Breast epithelium (tissue), 4 donors: Measurements from ENCODE around the gene SPATA22. TPM values are rescaled to one million over a fixed set of nuclear protein-coding genes. Genes with fewer than 3 reads are reported as not detected.
A peak's percentile ranks its signal among the peaks of the same experiment; 100 is the strongest.
"Not testable (repeated sequence)": the region's sequence is repeated elsewhere in the genome, so short reads cannot be mapped to it uniquely, and the experiment has no call there.

Source experiments
- DNase-seq, 2 donors: peaks; one replicate each; pipeline ENCODE4 v3.0.0-alpha.2; 2019; ENCODE audit warnings: low spot score in 2 of 2
- H3K27ac ChIP-seq, 2 donors: fragments of 200-600 bp; sonication (generic) in 1 of 2; one replicate each; pipeline ENCODE4 v1.5.1; 2016 to 2019; ENCODE audit warnings: mild to moderate bottlenecking in 1 of 2
- H3K27me3 ChIP-seq, 2 donors: fragments of 200-600 bp; sonication (generic) in 1 of 2; one replicate each; pipeline versions ENCODE4 v1.5.1 to v1.6.0; 2017 to 2019; ENCODE audit warnings: control low read depth in 1 of 2, mild to moderate bottlenecking in 1 of 2
- H3K36me3 ChIP-seq: fragments of 200-600 bp; one replicate; pipeline ENCODE4 v1.5.1; 2019
- H3K4me1 ChIP-seq, 2 donors: fragments of 200-600 bp; sonication (generic); one replicate each; pipeline ENCODE4 v1.5.1; 2016 to 2019; ENCODE audit warnings: control low read depth in 1 of 2
- H3K4me3 ChIP-seq, 3 donors: fragments of 200-600 bp; sonication (generic); 1 replicate in 2 of 3; 2 replicates in 1 of 3; pipeline ENCODE4 v1.5.1; 2016 to 2019; ENCODE audit warnings: mild to moderate bottlenecking in 3 of 3, moderate library complexity in 2 of 3
- H3K9me3 ChIP-seq, 2 donors: fragments of 200-600 bp; sonication (generic) in 1 of 2; one replicate each; pipeline ENCODE4 v1.5.1; 2016 to 2019; ENCODE audit warnings: control low read depth in 1 of 2
- CTCF ChIP-seq, 3 donors: fragments of 450-650 bp; IDR thresholded peaks; one replicate each; pipeline ENCODE4 v1.5.1; 2016 to 2017; ENCODE audit warnings: antibody characterized with exemption in 3 of 3, mild to moderate bottlenecking in 3 of 3, moderate library complexity in 3 of 3
- POLR2A ChIP-seq: fragments of 450-650 bp; IDR thresholded peaks from one replicate; pipeline ENCODE4 v1.6.1; 2016; ENCODE audit warnings: antibody characterized with exemption, mild to moderate bottlenecking, moderate library complexity
- POLR2AphosphoS5 ChIP-seq, 3 donors: sonication (generic); formaldehyde crosslinking; IDR thresholded peaks; one replicate each; pipeline ENCODE4 v1.6.1; 2017; ENCODE audit warnings: antibody characterized with exemption in 3 of 3
- intact Hi-C: fragments of 100-400 bp; cut with DNase I; formaldehyde crosslinking; loops from one replicate; pipeline ENCODE4 v1.15.1; 2023; ENCODE audit warnings: low total_unique reads
- total RNA-seq, 3 donors: library from RNA; depleted of rRNA; stranded (reverse); fragments of >200 nt; gene quantifications; one replicate each; pipeline ENCODE4 v1.1.0, GENCODE V29; 2016

Gene SPATA22
- under 1 TPM; 0.29 to 0.98 (median 0.80) TPM for total RNA-seq

DNA sequence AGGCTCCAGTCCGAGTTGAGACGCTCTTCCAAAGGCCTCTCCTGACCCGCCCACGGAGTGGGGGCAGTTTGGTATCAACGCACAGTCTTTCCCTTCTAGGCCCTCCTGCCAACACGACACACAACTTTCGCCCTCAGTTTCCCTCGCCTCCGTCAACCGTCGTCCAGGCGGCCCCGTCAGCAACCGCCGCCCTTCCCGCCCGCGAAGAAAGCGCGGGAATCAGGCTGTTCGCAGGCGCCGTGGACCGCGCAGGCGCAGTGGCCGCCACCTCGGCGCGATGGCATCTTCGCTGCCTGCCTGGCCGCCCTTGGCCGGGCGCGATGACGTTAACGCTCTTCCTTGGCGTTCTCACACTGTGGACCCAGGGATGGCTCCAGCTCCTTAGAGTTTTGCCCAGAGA is at the start of gene SPATA22:
Gene SPATA22, minus strand, starts transcription at position 221 of the 400 bp plus-strand sequence. CDS start 2,494 bp downstream, outside the sequence.
- H3K27ac ChIP-seq, result no peak within 1 kb of the TSS
- intact Hi-C loops, result no loop called here

DNA sequence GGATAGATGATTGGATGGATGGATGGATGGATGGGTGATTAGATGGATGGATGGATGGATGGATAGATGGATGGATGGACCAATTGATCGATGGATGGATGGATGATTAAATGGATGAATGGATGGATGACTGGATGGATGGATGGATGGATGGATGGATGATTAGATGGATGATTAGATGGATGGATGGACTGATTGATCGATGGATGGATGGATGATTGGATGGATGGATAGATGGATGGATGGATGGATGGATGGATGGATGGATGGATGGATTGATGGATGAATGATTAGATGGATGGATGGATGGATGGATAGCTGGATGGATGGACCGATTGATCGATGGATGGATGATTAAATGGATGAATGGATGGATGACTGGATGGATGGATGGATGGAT is 47.9 kb upstream of the SPATA22 start:
- H3K27me3 ChIP-seq, H3K4me1 ChIP-seq, H3K4me3 ChIP-seq, H3K27ac ChIP-seq, intact Hi-C loops, H3K36me3 ChIP-seq, DNase-seq, H3K9me3 ChIP-seq: not testable (repeated sequence)

More for the DNA sequence above, at the start of gene SPATA22:
- H3K4me3 ChIP-seq, result no peak within 1 kb of the TSS
- H3K27me3 ChIP-seq, result no peaks in the 10 kb centered on the region
- H3K4me1 ChIP-seq, result no peaks in the 10 kb centered on the region
- TF ChIP-seq POLR2A, result no peak
- no peak for TF ChIP-seq CTCF (IDR thresholded peaks at IDR 0.05)
- TF ChIP-seq POLR2AphosphoS5 (IDR thresholded peaks at IDR 0.05), result no peak
- no peaks in the 10 kb centered on the region for H3K36me3 ChIP-seq
- H3K9me3 ChIP-seq, result no peaks in the 10 kb centered on the region
- DNase-seq, result no peak

GRCh38 chr17:3514873-3515272 is 43.3 kb upstream of the SPATA22 start:
- H3K4me1 ChIP-seq, result peaks cover 0 to 5% of the 10 kb centered on the region in 2 donors
- DNase-seq, result no peak
- no peaks in the 10 kb centered on the region for H3K36me3 ChIP-seq
- H3K9me3 ChIP-seq, result no peaks in the 10 kb centered on the region
- H3K4me3 ChIP-seq, result no peak overlapping the region
- H3K27ac ChIP-seq, result no peak overlapping the region
- TF ChIP-seq CTCF (IDR thresholded peaks at IDR 0.05), result no peak
- TF ChIP-seq POLR2A, result no peak
- no peak for TF ChIP-seq POLR2AphosphoS5 (IDR thresholded peaks at IDR 0.05)
- no peaks in the 10 kb centered on the region for H3K27me3 ChIP-seq
- intact Hi-C loops, result no loop called here

GRCh38 chr17:3514167-3514566 is 42.5 kb upstream of the SPATA22 start:
- peak overlapping the region in 1 of 2 donors; percentile 38 for H3K27ac ChIP-seq
- DNase-seq, result not testable (repeated sequence)

DNA sequence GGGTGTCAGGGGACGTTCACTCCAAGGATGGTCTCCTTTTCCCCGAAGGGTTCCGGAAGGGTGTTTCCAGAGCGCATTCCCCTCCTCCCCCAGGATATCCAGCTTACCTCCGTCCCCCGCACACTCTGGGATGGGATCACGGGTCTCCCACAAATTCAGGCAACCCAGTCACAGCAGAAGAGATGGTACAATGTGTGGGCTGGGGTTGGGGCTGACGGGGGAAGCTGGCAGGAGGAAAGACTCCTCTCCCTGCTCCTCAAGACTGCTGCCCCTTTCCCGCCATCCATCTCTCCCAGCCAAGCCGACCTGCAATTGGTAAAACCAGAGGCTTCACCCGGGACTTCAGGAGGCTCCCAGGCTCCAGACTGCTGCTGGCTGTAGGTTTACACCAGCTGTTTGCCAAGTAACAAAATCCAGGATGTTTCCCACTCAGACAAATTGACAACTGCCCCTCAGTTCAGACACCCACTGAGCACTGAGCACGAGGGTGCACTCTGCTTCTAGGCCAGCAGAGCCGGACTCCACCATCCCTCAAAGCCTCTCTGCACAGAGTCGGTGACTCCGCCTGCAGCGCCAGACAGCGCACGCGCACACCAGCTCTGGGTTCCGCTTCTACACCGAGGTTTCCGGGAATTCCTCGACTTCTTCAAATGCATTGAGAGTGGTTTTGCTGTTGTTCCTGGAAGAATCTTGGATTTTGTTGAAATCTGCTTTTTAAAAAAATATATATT is 41.9 kb upstream of the SPATA22 start:
- intact Hi-C loops, result no loop called here
- Histone ChIP-seq H3K9me3 (no peaks in the 10 kb centered on the region), H3K36me3 (no peaks in the 10 kb centered on the region), H3K27me3 (no peaks in the 10 kb centered on the region), H3K4me1 (peaks cover 0 to 5% of the 10 kb centered on the region in 2 donors), H3K4me3 (peak overlapping the region in 1 of 3 donors; percentile 7), H3K27ac (peak overlapping the region; percentile 73 to 91)
- no peak for TF ChIP-seq POLR2A
- no peak for TF ChIP-seq POLR2AphosphoS5 (IDR thresholded peaks at IDR 0.05)
- TF ChIP-seq CTCF (IDR thresholded peaks at IDR 0.05), result no peak
- no peak for DNase-seq

More at GRCh38 chr17:3514167-3514566, 42.5 kb upstream of the SPATA22 start:
- intact Hi-C loops, H3K4me1 ChIP-seq, H3K36me3 ChIP-seq, H3K27me3 ChIP-seq, H3K4me3 ChIP-seq, H3K9me3 ChIP-seq: not testable (repeated sequence)

GRCh38 chr17:3512505-3513171 is 41.0 kb upstream of the SPATA22 start:
- intact Hi-C loops, result no loop called here
- Histone ChIP-seq H3K27ac (peak overlapping the region; percentile 73 to 91), H3K36me3 (no peaks in the 10 kb centered on the region), H3K4me1 (peaks cover 0 to 5% of the 10 kb centered on the region in 2 donors), H3K4me3 (peak overlapping the region in 2 of 3 donors; percentile 7 to 8), H3K27me3 (no peaks in the 10 kb centered on the region), H3K9me3 (no peaks in the 10 kb centered on the region)
- DNase-seq, result peak in 1 of 2 donors; percentile 42
- TF ChIP-seq POLR2AphosphoS5 (IDR thresholded peaks at IDR 0.05) (no peak), CTCF (IDR thresholded peaks at IDR 0.05) (no peak), POLR2A (no peak)
